ENCODE measurements around the gene SCT.

SCT gene

GRCh38 chr11:609341-609811, 17.6 kb downstream of the SCT start:
- DNase-seq = no peak

GRCh38 chr11:608791-609251, 18.2 kb downstream of the SCT start:
- DNase-seq = no peak

- DNase-seq = no peak
Observed at GRCh38 chr11:607971-608659, 18.9 kb downstream of the SCT start.

GRCh38 chr11:607020-607780, 19.8 kb downstream of the SCT start:
- no peak for DNase-seq

- no peak for DNase-seq
Observed at GRCh38 chr11:606245-606644, 20.7 kb downstream of the SCT start.

- DNase-seq = no peak
Observed at GRCh38 chr11:605286-606129, 21.5 kb downstream of the SCT start.

- DNase-seq = no peak
Observed at GRCh38 chr11:603154-603553, 23.8 kb downstream of the SCT start.

GRCh38 chr11:601573-602245, 25.3 kb downstream of the SCT start:
- no peak for DNase-seq

GRCh38 chr11:598005-598680, 28.8 kb downstream of the SCT start:
- DNase-seq = no peak

- no peak for DNase-seq
Observed at GRCh38 chr11:597166-597725, 29.7 kb downstream of the SCT start.

GRCh38 chr11:596374-596773, 30.6 kb downstream of the SCT start:
- no peak for DNase-seq

GRCh38 chr11:595400-595799, 31.6 kb downstream of the SCT start:
- DNase-seq = no peak

GRCh38 chr11:593347-593746, 33.6 kb downstream of the SCT start:
- DNase-seq = no peak

GRCh38 chr11:592918-593317, 34.1 kb downstream of the SCT start:
- no peak for DNase-seq

GRCh38 chr11:592501-592900, 34.5 kb downstream of the SCT start:
- DNase-seq = no peak

- DNase-seq = no peak
Observed at GRCh38 chr11:590997-591396, 36.0 kb downstream of the SCT start.

GRCh38 chr11:589798-590197, 37.2 kb downstream of the SCT start:
- DNase-seq = no peak

GRCh38 chr11:587978-588380, 39.0 kb downstream of the SCT start:
- DNase-seq = peak; percentile 92 to 94

GRCh38 chr11:587546-587945, 39.4 kb downstream of the SCT start:
- no peak for DNase-seq

GRCh38 chr11:586376-587316, 40.3 kb downstream of the SCT start:
- peak; percentile 2 to 26 for DNase-seq

Measured in inflammatory macrophage (primary cell).